Panc1 (cell line): ENCODE data around the gene DNM3.

ENCODE experiments used
- CTCF ChIP-seq: fragments of 450-650 bp; IDR thresholded peaks from 2 replicates; pipeline ENCODE4 v1.5.1; 2017; ENCODE audit warnings: mild to moderate bottlenecking
- POLR2AphosphoS5 ChIP-seq: IDR thresholded peaks from 2 replicates; pipeline ENCODE4 v1.6.1; 2012; ENCODE audit warnings: mild to moderate bottlenecking, low read depth, low read length, moderate library complexity
- REST ChIP-seq, 2 experiments: IDR thresholded peaks; 2 replicates each; pipeline ENCODE4 v1.6.1; 2011 to 2012; ENCODE audit warnings: low read depth in 2 of 2, control low read depth in 1 of 2, low read length in 1 of 2, mild to moderate bottlenecking in 1 of 2, moderate library complexity in 1 of 2; ENCODE audit not compliant: insufficient read depth in 1 of 2
- SIN3A ChIP-seq: IDR thresholded peaks from 2 replicates; pipeline ENCODE4 v1.6.1; 2012; ENCODE audit warnings: low read depth, mild to moderate bottlenecking, low read length, moderate library complexity, borderline replicate concordance; ENCODE audit not compliant: insufficient read depth
- TCF7L2 ChIP-seq: IDR thresholded peaks from 2 replicates; pipeline ENCODE4 v1.6.1; 2011; ENCODE audit warnings: mild to moderate bottlenecking, low read depth, low read length, inconsistent platforms

GRCh38 chr1:172125812-172126430, 284.6 kb downstream of the DNM3 start:
- TF ChIP-seq POLR2AphosphoS5, result no peak
- no peak for TF ChIP-seq CTCF
- TF ChIP-seq REST (IDR thresholded peaks at IDR 0.05; ENCODE audit: insufficient read depth in 1 of 2, low read depth in 2 of 2, low read length in 1 of 2), result no peak
- TF ChIP-seq SIN3A, result no peak
- TF ChIP-seq TCF7L2, result no peak
